Measurements from ENCODE around the gene MAP4K2.

GRCh38 chr11:64769283-64769682 is 33.7 kb downstream of the MAP4K2 start:
- TF ChIP-seq CTCF (conservative IDR thresholded peaks at IDR 0.05) (no peak), ZFX (IDR thresholded peaks at IDR 0.05) (no peak)

Measured in C4-2B (cell line).